Stimulated activated naive B cell treated with anti-CD40 and anti-IgM and Interleukin-4, amounts not matched to agents 10 μg/mL and 1 μg/mL and 100 μg/mL, for 72 hours (primary cell): Measurements from ENCODE around the gene KLK5.

Experiments
- ATAC-seq, 2 donors: fragments of 150-1000 bp; cut with Tn5 transposase; replicated peaks; 2 replicates each; pipeline ENCODE4 v1.10.0; 2021; ENCODE audit warnings: moderate library complexity in 1 of 2
- DNase-seq: peaks from one replicate; pipeline ENCODE4 v3.0.0; 2021
- H3K27ac Mint-ChIP-seq: one replicate; pipeline ENCODE4 v1.8.0; 2022; ENCODE audit warnings: mild to moderate bottlenecking, mixed read lengths
- H3K27me3 Mint-ChIP-seq, 2 donors: one replicate each; pipeline ENCODE4 v1.8.0; 2022; ENCODE audit warnings: mixed read lengths in 2 of 2
- H3K36me3 Mint-ChIP-seq, 2 donors: one replicate each; pipeline ENCODE4 v1.8.0; 2022; ENCODE audit warnings: mixed read lengths in 2 of 2, mild to moderate bottlenecking in 1 of 2
- H3K4me1 Mint-ChIP-seq, 2 donors: one replicate each; pipeline ENCODE4 v1.8.0; 2022; ENCODE audit warnings: mixed read lengths in 2 of 2, mild to moderate bottlenecking in 1 of 2
- H3K4me3 Mint-ChIP-seq, 2 donors: one replicate each; pipeline ENCODE4 v1.8.0; 2022; ENCODE audit warnings: mild to moderate bottlenecking in 2 of 2, mixed read lengths in 2 of 2, moderate library complexity in 1 of 2
- H3K9me3 Mint-ChIP-seq, 2 donors: one replicate each; pipeline ENCODE4 v1.8.0; 2022; ENCODE audit warnings: mixed read lengths in 2 of 2, mild to moderate bottlenecking in 1 of 2

KLK5 gene

DNA sequence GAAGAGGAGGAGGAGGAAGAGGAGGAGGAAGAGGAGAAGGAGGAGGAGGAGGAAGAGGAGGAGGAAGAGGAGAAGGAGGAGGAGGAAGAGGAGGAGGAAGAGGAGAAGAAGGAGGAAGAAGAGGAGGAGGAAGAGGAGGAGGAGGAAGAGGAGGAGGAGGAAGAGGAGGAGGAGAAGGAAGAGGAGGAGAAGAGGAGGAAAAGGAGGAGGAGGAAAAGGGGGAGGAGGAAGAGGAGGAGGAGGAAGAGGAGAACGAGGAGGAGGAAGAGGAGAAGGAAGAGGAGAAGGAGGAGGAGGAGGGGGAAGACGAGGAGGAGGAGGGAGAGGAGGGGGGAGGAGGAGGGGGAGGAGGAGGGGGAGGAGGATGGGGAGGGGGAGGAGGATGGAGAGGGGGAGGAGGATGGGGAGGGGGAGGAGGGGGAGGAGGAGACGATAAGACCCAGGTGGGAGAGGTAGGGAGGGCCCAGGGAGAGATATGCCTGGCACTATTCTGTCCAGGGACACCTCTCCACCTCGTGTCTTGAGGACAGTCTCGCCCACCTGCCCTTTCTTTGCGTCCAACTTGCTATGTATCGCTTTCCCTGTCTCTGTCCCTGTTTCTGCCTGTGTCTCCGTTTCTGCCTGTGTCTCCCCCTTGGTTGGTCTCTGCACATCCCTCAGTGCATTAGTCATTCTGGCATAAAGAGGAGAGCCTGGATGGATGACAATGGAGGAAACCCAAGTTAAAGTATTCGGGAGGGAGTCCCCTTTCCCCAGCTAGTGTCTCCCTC, 7.1 kb upstream of the KLK5 start:
- Mint-ChIP-seq H3K36me3 (peaks cover 0 to 4% of the 10 kb centered on the region in 2 donors), H3K27ac (no peak overlapping the region), H3K9me3 (peaks cover 27 to 29% of the 10 kb centered on the region in 2 donors), H3K4me1 (no peaks in the 10 kb centered on the region), H3K27me3 (peaks cover 14 to 27% of the 10 kb centered on the region in 2 donors), H3K4me3 (no peak overlapping the region)
- no peak for DNase-seq
- peak; percentile 42 to 53 for ATAC-seq

DNA sequence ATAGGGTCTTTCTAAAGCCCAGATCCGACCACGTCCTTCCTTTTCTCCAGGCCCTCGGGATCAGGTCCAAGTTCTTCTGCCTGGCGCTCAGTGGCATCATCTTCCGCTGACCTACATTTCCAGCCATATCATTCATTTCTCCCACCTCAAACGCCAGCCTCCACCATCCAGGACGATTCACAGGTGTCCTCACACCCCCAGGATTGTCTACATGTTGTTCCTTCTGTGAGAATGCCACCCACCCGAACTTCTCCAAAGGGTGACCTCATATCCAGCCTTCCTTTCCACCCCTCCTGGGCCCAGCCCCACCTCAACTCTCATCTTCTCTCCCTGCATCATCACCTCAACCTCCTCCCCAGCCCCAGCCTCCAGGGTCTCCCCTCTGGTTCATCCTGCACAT, 4.7 kb upstream of the KLK5 start:
- Mint-ChIP-seq H3K4me1 (peaks cover 0 to 1% of the 10 kb centered on the region in 2 donors), H3K27me3 (peaks cover 19 to 34% of the 10 kb centered on the region in 2 donors), H3K36me3 (peaks cover 0 to 4% of the 10 kb centered on the region in 2 donors), H3K4me3 (no peak overlapping the region), H3K9me3 (peaks cover 17 to 19% of the 10 kb centered on the region in 2 donors), H3K27ac (no peak overlapping the region)
- ATAC-seq (no peak), DNase-seq (no peak)

DNA sequence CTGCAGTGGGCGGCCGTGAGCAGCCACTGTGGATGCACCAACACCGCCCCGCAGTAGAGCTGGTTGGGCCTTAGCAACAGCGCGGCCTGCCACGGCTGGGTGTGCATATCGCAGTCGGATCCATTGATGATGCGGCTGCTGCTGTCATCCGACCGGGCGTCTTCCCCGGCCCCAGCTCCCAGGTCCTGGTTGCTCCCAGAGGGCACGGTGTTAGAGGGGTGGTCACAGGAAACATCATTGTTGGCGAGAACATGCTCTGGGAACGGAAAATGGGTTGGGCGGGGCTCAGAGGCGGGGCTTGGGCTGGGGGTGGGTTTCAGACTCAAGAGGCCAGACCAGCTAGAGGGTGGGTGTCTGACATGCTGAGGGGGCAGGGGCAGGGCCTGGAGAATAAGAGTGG, 3.0 kb downstream of the KLK5 start:
- ATAC-seq (no peak), DNase-seq (no peak)
- Mint-ChIP-seq H3K27me3 (peaks cover 44 to 49% of the 10 kb centered on the region in 2 donors), H3K9me3 (peaks cover 1 to 9% of the 10 kb centered on the region in 2 donors), H3K4me1 (peaks cover 0 to 1% of the 10 kb centered on the region in 2 donors), H3K4me3 (no peak overlapping the region), H3K27ac (no peak overlapping the region), H3K36me3 (peaks cover 0 to 5% of the 10 kb centered on the region in 2 donors)

DNA sequence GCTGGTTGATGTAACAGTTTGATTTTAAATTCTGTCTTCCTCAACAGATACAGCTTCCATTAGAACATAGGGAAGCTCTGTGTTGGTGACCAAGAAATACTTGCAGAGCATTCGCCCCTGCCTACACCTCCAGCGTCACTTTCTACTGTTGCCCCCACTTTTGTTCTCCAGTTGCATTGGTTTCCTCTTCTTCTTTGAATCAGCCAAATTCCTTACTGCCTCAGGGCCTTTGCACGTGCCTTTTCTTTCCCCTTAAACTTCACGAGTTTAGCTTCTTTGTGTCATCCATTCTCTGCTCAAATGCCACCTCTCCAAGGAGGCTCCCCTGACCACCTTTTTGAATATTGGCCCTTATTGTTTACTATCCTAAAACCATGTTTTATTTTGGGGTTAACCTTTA, 5.7 kb downstream of the KLK5 start:
- Mint-ChIP-seq H3K27me3 (peaks cover 37 to 51% of the 10 kb centered on the region in 2 donors), H3K4me3 (no peak overlapping the region)

DNA sequence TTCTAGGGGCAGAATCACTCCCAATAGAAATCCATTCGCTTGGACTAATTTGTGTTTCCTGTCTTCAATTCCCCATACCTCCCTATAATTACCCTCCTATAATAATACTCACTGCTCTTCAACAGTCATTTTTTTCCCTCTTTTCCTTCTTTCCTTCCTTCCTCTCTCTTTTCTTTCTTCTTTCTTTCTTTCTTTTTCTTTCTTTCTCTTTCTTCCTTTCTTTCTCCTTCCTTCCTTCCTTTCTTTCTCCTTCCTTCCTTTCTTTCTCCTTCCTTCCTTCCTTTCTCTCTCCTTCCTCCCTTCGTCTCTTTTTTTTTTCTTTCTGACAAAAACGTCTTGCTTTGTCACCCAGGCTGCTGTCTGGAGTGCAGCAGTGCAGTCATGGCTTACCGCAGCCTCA, 8.0 kb downstream of the KLK5 start:
- H3K4me3 Mint-ChIP-seq = no peak overlapping the region
- ATAC-seq (no peak), DNase-seq (no peak)
- peaks cover 7 to 10% of the 10 kb centered on the region in 2 donors for H3K9me3 Mint-ChIP-seq
- H3K27me3 Mint-ChIP-seq = peaks cover 31 to 38% of the 10 kb centered on the region in 2 donors
- H3K4me1 Mint-ChIP-seq = no peaks in the 10 kb centered on the region
- H3K36me3 Mint-ChIP-seq = no peaks in the 10 kb centered on the region
- H3K27ac Mint-ChIP-seq = no peak overlapping the region

More for the DNA sequence above, 5.7 kb downstream of the KLK5 start:
- no peak for ATAC-seq
- Mint-ChIP-seq H3K4me1 (no peaks in the 10 kb centered on the region), H3K9me3 (peaks cover 4 to 12% of the 10 kb centered on the region in 2 donors), H3K36me3 (peaks cover 0 to 5% of the 10 kb centered on the region in 2 donors), H3K27ac (no peak overlapping the region)
- DNase-seq = no peak

DNA sequence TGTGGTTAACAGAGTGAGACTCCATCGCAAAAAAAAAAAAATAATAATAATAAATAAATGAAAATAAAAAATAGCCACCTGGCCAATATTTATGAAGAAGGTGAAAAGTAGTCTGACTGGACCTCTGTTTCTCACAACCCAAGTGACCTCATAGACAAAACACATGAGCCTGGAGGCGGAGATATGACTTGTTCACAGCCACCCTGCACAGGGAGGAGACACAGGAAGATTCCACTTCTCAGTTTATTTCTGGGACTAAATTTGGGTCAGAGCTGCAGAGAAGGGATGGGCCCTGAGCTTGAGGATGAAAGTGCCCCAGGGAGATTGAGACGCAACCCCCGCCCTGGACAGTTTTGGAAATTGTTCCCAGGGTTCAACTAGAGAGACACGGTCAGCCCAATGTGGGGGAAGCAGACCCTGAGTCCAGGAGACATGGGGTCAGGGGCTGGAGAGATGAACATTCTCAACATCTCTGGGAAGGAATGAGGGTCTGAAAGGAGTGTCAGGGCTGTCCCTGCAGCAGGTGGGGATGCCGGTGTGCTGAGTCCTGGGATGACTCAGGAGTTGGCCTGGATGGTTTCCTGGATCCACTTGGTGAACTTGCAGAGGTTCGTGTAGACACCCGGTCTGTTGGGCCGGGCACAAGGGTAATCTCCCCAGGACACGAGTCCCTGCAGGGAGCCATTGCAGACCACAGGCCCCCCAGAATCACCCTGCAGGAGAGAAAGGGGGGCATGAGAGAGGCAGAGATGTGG, 9.6 kb downstream of the KLK5 start:
- Mint-ChIP-seq H3K9me3 (peaks cover 3 to 11% of the 10 kb centered on the region in 2 donors), H3K4me1 (no peaks in the 10 kb centered on the region), H3K27me3 (peaks cover 30% of the 10 kb centered on the region in 2 donors), H3K4me3 (no peak overlapping the region), H3K36me3 (no peaks in the 10 kb centered on the region), H3K27ac (no peak overlapping the region)
- ATAC-seq (no peak), DNase-seq (no peak)

DNA sequence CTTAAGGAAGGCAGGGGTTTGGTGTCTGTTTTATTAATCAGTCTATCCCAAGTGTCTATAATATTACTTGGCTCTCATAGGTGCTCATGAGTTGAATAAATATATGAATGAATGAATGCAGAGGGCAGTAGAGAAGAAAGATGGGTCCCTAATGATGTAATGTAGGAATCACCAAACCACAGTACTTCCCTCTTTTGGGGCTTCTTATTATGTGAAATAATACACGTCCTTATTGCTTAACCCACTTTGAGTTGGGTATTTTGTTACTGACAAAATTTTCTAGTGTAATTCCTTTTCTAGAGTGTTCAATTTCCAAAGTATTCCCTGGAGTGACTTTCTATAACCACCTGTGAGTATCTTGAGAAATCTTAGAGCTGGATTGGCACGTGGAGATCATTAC, 13.2 kb downstream of the KLK5 start:
- H3K4me1 Mint-ChIP-seq = no peaks in the 10 kb centered on the region
- no peaks in the 10 kb centered on the region for H3K36me3 Mint-ChIP-seq
- no peak overlapping the region for H3K4me3 Mint-ChIP-seq
- ATAC-seq (no peak), DNase-seq (no peak)
- H3K27me3 Mint-ChIP-seq = peaks cover 22 to 29% of the 10 kb centered on the region in 2 donors
- no peak overlapping the region for H3K27ac Mint-ChIP-seq
- H3K9me3 Mint-ChIP-seq = peaks cover 3 to 11% of the 10 kb centered on the region in 2 donors

DNA sequence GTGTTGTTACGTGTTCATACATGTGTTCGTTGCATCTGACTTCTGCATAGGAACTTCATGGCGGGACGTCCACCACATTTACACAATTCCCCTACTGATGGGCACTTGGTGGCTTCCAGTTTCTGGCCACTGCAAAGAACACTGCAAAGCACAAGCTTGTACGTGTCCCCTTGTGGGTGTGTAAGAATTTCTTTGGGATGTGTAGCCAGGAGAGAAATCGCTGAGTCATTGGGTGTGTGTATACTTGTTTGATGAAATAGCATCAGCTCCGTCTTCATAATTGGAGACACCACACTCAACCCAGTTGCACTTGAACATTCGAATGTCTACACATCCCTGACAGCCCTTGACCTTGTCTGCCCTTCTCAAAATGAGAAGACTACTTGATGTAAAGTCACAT, 19.2 kb downstream of the KLK5 start:
- Mint-ChIP-seq H3K4me3 (no peak overlapping the region), H3K36me3 (no peaks in the 10 kb centered on the region), H3K4me1 (no peaks in the 10 kb centered on the region), H3K27me3 (peaks cover 41 to 47% of the 10 kb centered on the region in 2 donors), H3K27ac (no peak overlapping the region), H3K9me3 (no peaks in the 10 kb centered on the region)
- ATAC-seq = no peak
- no peak for DNase-seq

DNA sequence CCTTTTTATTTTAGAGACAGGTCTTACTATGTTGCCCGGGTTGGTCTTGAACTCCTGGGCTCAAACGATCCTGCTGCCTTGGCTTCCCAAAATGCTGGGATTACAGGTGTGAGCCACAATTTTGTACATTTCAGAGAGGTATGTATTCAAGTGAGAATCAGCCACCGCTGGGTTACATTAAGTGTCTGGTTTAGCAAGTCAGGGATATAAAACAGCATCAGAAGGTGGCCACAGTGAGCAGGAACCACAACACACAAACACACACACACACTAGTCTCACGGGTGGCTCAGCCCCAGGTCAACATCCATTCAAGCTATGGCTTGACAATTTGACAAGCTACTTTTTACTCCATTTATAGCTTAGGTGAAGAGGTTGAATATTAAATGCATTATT, 20.2 kb downstream of the KLK5 start:
- H3K4me1 Mint-ChIP-seq = no peaks in the 10 kb centered on the region
- H3K36me3 Mint-ChIP-seq = no peaks in the 10 kb centered on the region
- H3K27me3 Mint-ChIP-seq = peaks cover 48 to 52% of the 10 kb centered on the region in 2 donors
- DNase-seq (no peak), ATAC-seq (no peak)
- no peak overlapping the region for H3K4me3 Mint-ChIP-seq
- H3K27ac Mint-ChIP-seq = no peak overlapping the region
- H3K9me3 Mint-ChIP-seq = no peaks in the 10 kb centered on the region

DNA sequence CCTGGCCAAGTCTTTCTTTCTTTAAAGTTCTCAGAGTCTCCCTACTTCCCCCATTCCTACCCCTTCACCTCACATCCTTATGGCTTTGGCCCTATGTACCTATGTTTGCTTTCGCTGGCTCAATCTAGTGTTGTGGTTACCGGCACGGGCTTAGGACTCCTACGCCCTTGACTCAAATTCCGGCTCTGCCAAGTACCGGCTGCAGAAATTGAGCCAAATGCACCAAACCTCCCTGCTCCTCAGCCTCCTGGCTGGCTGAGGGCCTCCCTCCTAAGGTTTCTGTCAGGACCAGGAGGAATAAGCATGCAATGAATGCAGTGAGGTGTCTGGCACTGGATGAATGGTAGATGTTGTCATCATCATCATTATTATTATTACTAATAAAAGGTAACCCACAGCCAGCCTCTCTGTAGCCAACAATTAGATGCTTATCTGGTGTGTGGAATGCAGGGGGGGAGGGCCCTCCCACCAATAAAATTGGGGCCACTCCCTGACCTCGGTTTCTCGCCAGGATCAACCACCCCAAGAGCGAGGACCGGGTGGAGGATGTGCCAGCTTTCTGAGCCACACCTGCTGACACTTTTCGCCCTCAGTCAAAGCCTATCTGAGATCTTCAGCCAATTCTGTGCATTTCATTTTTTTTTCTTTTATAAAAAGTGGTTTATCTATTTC, 20.7 kb downstream of the KLK5 start:
- H3K4me1 Mint-ChIP-seq = no peaks in the 10 kb centered on the region
- no peak overlapping the region for H3K4me3 Mint-ChIP-seq
- H3K27me3 Mint-ChIP-seq = peaks cover 54 to 55% of the 10 kb centered on the region in 2 donors
- DNase-seq = no peak
- ATAC-seq = no peak
- H3K9me3 Mint-ChIP-seq = no peaks in the 10 kb centered on the region
- H3K27ac Mint-ChIP-seq = no peak overlapping the region
- H3K36me3 Mint-ChIP-seq = no peaks in the 10 kb centered on the region

DNA sequence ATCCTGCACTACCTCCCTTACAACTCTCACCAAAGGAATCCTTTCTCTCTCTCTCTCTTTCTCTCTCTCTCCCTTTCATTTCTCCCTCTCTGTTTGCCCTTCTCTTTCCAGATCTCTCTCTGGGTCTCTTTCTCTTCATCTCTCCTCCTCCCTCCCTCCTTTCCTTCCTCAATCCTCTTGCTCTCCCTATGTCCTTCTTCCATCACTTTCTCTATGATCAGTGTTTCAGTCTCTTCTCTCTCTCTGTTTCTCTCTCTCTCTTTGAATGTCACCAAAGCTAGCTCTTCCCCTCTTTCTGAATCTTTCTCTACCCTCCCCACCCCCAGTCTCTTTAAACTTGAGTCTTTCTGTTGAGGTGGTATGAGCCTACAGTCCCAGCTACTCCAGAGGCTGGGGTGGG, 21.8 kb downstream of the KLK5 start:
- peaks cover 53 to 56% of the 10 kb centered on the region in 2 donors for H3K27me3 Mint-ChIP-seq
- DNase-seq = no peak
- no peak overlapping the region for H3K27ac Mint-ChIP-seq

DNA sequence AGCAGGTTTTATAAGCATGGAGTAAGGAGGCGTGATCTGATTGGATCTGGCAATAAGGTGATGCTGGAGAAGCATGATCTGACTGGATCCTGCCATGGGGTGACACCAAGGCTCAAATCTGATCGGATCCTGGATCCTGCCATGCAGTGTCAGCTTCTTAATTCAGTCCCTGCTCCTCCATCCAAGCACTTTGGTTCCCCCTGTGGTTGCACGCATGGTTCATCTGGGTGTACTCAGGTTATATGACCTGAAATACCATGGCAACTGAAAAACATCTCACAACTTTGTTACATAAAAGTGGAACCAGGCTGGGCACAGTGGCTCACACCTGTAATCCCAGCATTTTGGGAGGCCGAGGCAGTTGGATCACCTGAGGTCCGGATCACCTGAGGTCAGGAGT, 24.0 kb downstream of the KLK5 start:
- ATAC-seq (no peak), DNase-seq (no peak)
- Mint-ChIP-seq H3K4me1 (no peaks in the 10 kb centered on the region), H3K27me3 (peaks cover 56 to 61% of the 10 kb centered on the region in 2 donors), H3K4me3 (no peak overlapping the region), H3K27ac (no peak overlapping the region), H3K9me3 (no peaks in the 10 kb centered on the region), H3K36me3 (no peaks in the 10 kb centered on the region)

More for the DNA sequence above, 21.8 kb downstream of the KLK5 start:
- Mint-ChIP-seq H3K4me1 (no peaks in the 10 kb centered on the region), H3K36me3 (no peaks in the 10 kb centered on the region), H3K4me3 (no peak overlapping the region), H3K9me3 (no peaks in the 10 kb centered on the region)
- ATAC-seq = no peak

DNA sequence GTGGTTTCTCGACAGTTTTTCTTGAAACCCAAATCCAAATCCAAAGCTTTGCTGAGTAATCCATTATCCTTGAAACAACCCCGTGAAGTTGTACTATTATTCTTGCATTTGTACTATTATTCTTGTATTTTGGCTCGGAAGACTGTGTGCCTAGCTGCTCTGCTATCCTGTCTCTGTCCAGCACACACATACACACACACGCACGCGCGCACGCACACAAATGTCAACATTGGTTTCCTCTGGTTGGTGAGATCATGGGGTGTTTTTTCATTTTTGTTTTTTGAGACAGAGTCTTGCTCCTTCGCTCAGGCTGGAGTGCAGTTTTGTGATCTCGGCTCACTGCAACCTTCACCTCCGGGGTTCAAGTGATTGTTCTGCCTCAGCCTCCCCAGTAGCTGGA, 26.7 kb downstream of the KLK5 start:
- DNase-seq = no peak
- Mint-ChIP-seq H3K27ac (no peak overlapping the region), H3K4me1 (peaks cover 9 to 11% of the 10 kb centered on the region in 2 donors), H3K4me3 (no peak overlapping the region), H3K27me3 (peaks cover 48 to 51% of the 10 kb centered on the region in 2 donors), H3K36me3 (no peaks in the 10 kb centered on the region), H3K9me3 (no peaks in the 10 kb centered on the region)
- no peak for ATAC-seq

DNA sequence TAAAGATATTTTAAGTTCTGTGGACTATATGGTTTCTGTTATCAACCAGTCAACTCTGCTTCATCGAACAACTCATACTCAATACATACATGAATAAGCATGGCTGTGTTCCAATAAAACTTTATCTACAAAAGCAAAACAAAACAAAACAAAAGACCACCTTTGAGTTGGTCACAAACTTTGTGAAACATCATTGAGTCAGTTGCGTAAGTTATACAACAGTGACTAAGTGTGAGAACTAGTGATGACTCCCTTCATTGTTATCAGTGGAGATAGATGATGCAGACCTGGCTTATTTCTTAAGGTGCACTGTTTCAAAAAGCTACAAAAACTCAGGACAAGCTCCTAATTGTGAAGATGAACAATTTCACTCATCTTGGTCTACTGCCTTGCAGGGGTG, 27.1 kb downstream of the KLK5 start:
- H3K9me3 Mint-ChIP-seq = no peaks in the 10 kb centered on the region
- DNase-seq = no peak
- H3K4me1 Mint-ChIP-seq = peaks cover 9 to 11% of the 10 kb centered on the region in 2 donors
- H3K4me3 Mint-ChIP-seq = no peak overlapping the region
- no peaks in the 10 kb centered on the region for H3K36me3 Mint-ChIP-seq
- H3K27me3 Mint-ChIP-seq = peaks cover 45 to 51% of the 10 kb centered on the region in 2 donors
- no peak for ATAC-seq
- no peak overlapping the region for H3K27ac Mint-ChIP-seq
